M059J (cell line): Measurements from ENCODE around the gene ATXN7. TPM values are rescaled to one million over a fixed set of nuclear protein-coding genes. Genes with fewer than 3 reads are reported as not detected.

ENCODE experiments used
- DNase-seq: peaks from one replicate; pipeline ENCODE4 v3.0.0-alpha.2; 2012; ENCODE audit warnings: low read depth
- total RNA-seq: library from RNA; depleted of rRNA; stranded (reverse); fragments of >200 nt; shearing (Covaris generic); gene quantifications from 2 replicates; pipeline ENCODE4 v1.2.3, GENCODE V29; 2014

The ATXN7 gene
- total RNA-seq, 1 experiment from 2014 or later: 5.4 TPM

- no peak for DNase-seq
Observed at GRCh38 chr3:63981980-63982379, 118.3 kb downstream of the ATXN7 start.

DNA sequence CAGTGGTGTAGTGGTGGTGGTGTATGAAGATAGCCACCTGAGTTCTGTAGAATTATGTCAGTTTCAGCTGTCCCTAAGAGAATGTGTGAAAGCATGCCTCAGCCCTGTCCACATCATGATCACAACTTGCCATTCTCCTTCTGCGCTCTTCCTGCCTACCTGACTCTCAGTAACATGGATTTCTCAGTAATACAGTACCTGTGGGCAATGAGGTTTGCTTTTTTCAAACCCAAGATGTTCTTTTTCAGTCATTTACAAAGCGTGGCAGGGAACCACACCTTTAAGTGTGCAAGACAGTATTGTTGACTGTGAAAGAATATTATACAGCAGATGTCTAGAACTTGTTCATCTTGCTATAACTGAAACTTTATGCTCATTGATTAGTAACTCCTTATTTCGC is 120.7 kb downstream of the ATXN7 start:
- no peak for DNase-seq

DNA sequence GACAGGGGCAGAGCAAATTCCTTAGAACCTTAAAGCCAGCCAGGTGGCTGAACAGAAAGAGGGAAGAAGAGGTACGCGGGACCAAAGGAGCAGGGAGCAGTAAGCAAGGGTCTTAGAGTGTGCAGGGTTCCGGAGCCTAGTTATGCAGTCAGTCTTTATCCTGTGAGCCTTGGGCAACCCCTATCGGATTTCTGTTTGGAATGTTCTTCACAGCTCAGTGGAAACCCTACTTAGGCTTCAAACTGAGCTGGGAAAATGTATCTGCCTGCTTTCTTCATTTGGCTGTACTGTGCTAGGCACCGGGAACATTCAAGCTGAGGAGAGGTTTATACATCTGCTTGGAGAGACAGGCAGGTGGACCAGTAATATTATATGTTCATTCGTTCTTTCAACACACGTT is 122.5 kb downstream of the ATXN7 start:
- DNase-seq: no peak

DNA sequence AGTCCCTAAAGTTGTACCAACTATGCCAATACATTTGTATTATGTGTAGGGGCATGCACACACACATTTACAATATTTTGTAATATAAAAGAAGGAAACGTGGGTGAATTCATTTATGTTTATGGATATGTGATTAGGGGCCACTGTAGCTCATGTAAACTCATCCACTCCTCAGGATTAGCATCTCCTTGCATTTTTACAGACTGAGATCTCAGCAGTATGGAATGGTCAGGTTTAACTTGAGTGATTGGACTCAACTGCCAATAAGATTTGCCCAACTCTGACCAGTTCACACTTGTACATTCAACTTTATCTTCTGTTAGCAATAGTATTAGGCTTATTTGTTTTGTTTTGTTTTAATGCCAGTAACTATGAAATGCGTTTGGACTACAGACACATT is 123.2 kb downstream of the ATXN7 start:
- no peak for DNase-seq

DNA sequence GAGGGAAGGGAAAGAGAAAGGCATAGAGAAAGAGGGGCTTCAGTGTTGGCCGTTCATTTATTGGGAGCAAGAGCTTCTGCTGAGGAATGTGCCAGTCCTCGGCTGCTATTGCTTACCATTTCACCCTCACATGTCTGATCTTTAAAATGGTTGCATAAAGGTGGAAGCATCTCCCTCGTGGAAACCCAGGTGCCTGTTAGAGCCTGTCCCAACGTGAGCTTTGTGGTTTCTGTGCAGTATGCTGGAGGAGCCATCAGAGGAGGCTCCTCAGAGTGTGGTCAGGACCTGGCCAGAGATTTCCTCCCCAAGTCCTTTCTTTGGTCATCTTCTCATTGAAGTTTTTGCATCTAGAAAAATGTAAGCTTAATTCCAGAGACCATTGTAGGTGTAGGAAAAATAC is 125.3 kb downstream of the ATXN7 start:
- no peak for DNase-seq

DNA sequence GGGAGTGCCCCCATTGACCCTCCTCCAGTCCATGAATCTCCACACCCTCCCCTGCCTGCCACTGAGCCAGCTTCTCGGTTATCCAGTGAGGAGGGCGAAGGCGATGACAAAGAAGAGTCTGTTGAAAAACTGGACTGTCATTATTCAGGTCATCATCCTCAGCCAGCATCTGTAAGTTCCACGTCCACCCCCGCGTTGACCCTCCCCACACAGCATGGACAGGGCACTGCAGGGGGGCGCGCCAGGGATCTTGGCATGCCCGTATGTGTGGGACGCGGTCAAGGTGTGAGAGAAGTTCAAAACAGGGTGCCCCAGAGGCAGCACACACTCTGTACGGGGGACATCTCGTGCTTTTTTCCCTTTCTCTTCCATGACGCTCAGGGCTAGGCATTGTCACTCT is 126.5 kb downstream of the ATXN7 start:
- no peak for DNase-seq

DNA sequence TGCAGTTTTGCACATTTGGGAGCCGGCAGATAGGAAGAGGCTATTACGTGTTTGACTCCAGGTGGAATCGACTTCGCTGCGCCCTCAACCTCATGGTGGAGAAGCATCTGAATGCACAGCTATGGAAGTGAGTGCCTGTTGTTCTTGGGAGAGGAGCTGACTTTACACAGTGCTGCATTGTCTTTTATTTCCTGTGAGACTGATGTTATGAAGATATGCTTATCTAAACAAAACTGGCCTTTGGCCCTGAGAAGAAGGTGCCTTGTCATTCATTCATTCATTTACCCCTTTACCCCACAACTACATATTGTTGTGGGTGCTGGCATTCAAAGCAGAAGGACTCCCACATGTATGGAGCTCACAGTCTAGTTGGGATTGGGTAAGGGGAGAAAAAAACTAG is 127.1 kb downstream of the ATXN7 start:
- DNase-seq: no peak

- DNase-seq: no peak
Observed at GRCh38 chr3:63991666-63992065, 128.0 kb downstream of the ATXN7 start.

DNA sequence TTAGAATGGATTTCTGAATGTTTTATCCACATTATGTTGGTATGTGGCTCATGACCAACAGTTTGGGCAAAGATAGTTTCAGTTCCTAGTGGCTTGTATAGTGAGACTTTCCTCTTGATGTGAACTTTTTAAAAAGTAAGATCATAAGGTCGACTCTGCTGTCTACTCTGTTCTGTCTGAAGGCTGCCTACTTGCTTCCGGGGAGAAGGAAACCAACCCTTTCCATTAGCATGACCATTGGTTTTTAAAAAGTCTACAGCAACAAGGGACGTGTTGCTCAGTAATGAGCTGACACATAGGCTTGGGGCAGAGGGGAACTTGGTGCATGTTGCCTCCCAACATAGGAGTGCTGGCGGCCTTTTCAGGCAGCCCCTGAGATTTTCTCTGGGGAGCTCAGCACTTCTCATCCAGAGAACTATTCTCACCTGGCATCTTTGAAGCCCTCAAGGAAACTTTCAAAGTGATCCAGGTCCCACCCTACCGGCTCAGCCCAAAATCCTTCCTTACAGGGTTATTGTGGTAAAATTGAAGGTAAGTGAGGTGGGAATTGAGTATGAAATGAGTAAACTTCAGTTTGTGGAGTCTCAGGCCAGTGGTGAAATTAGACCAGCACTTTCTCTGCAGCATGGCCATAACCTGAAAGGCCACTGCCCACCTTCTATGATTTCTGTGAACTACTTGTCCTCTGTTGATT is 129.0 kb downstream of the ATXN7 start:
- no peak for DNase-seq

- peak; percentile 55 for DNase-seq
Observed at GRCh38 chr3:63993653-63994079, 130.0 kb downstream of the ATXN7 start.

- DNase-seq: no peak
Observed at GRCh38 chr3:63995086-63995485, 131.4 kb downstream of the ATXN7 start.

DNA sequence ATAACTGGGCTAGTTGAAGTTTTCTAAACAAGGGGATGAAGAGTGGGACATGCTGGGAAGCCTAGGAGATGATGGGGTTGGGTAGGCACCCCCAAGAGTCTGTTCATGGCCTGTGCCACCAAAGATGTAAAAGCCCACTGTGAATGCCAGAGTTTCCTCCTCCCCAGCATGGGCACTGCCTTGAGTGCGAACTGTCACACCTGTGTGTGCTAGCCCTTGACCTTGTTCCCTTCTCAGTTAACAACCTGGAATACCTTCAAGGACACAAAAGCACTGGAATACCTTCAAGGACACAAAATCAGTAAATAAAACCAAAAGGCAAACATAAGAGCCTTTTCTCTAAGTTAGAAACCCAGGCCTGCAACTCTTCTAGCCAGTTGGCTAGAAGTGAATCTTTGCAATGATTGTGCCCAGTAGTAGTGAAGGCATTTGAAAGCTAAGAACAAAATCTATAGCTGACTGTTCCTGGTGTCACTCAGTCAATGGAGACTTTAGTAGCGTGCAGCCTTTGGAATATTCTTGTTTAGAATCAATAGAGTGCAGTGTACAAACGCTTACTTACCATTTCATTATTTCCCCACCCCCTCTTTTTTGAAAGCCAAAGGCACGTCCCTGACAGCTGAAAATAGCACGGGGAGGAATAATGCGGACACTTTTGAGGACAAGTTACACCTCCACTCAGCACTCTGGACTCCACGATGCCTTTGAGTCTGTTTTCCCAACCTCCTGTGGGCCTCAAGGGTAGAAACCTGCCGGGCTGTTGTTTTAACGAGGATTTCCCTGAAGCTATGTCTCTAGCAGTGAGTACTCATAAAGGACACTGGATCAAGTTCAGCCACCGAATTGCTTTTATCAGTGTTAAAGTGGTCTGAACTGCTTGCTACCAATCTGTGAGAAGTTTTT is 135.4 kb downstream of the ATXN7 start:
- no peak for DNase-seq

DNA sequence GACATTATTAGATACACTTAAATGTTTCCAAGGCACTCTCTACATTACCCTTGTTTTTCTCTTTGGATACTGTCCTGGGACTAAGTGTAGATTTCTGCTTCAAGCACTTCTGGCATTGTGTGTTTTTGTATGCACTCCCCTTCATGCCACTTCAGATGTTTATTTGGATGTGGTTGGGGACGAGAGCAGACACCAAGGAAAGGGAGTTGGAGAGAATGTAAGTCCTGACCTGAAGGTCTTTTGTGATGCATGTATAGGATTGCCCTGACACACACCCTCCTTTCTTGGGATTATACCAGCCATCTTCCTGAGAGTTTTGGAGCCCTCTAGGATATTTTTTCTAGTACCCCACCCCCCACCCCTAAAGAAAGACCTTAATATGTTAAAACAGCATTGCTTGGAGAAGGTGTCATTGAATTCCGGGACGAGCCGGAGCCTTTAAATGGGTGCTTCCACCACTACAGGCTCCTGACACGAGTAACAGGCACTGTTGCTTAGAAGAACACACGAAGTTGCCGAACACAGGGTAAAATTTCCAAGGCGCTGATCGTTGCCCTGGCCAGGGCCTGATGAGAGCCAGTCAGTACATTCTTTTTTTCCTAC is 136.9 kb downstream of the ATXN7 start:
- no peak for DNase-seq

DNA sequence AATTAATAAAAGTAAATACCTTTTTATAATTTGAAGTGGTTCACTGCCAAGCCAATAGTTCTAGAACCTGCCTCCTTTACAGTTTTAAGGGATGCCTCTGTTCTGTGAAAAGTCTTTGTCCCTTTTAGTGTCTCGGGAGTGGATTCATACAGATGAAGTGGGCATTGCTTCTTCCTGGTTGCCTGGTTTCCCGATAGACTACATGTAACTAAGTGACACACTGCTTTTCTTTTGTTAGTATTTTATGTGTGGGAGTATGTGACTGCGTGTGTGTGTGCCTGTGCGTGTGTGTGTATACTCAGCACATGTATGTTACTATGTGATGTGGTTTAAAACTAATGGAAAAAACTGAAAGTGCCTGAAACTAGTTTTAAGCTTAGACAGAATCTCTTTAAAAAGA is 138.6 kb downstream of the ATXN7 start:
- no peak for DNase-seq

- DNase-seq: no peak
Observed at GRCh38 chr3:64003589-64003988, 139.9 kb downstream of the ATXN7 start.

GRCh38 chr3:64008017-64008416 is 144.3 kb downstream of the ATXN7 start:
- DNase-seq: no peak

GRCh38 chr3:64008487-64009351 is 145.1 kb downstream of the ATXN7 start:
- DNase-seq: no peak

DNA sequence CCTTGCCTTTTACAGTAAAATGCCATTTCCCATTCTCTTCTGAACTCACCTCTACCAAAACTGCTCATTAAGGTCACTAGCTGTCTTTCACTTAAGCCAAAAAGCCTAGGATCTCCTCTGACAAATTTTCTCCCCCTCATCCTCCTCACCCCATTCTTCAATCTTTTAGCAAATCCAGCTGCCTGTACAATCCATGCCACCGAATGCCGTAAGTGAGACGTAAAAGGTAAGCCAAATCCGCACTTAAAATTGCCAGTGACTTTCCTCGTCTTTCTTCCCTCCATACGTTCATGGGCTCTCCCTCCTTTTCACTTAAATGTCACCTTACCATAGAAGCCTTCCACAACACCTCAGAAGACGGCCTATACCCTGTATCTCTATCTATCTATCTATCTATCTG is 145.9 kb downstream of the ATXN7 start:
- DNase-seq: no peak

- DNase-seq: no peak
Observed at GRCh38 chr3:64010199-64010598, 146.5 kb downstream of the ATXN7 start.

DNA sequence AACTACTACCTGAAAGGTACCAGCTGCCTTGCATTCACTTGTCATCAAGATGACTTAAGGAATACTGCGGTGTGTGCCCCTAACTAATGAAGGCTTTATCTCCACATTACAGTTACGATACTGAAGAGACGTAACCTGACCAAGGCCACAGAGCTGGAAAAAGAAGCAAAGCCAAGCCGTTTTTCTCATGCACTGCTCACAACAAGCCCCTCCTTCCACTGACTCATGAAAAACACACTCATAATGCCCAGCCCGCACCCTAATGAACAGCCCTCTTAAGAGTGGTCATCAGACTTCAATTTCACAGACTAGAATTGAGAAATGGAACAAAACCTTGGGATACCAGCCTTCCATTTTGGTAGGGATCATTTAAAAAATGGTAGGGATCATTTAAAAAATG is 148.0 kb downstream of the ATXN7 start:
- DNase-seq: peak; percentile 42

DNA sequence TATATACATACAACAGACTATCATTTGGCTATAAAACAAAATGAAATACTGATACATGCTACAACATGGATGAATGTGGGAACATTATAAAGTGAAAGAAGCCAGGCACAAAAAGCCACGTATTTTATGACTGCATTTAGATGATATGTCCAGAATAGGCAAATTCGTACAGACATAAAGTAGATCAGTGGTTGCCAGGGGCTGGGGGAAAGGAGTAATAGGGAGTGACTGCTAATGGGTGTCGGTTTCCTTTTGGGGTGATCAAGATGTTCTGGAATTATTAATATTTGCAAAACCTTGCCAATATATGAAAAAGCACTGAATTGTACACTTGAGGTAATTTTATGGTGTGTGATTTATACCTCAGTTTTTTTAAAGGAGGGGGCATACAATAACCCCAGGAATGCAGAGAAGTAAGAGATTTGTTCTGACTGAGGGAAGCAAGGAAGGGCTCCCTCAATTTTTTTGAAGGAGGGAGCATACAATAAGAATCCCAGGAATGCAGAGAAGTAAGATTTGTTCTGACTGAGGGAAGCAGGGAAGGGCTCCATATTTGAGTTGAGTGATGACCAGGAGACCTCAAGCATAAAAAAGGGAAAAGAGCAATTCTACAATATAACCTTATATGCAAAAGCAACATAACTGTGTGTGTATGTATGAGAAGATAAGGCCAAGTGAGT is 153.4 kb downstream of the ATXN7 start:
- no peak for DNase-seq
